Stimulated activated CD8-positive, alpha-beta memory T cell treated with anti-CD3 and anti-CD28 coated beads, Interleukin-2, amount 100 ng/mL, for 48 hours (primary cell): Measurements from ENCODE around the gene NUP160.
A peak's percentile ranks its signal among the peaks of the same experiment; 100 is the strongest.
"Not testable (repeated sequence)": the region's sequence is repeated elsewhere in the genome, so short reads cannot be mapped to it uniquely, and the experiment has no call there.

Experiments
- DNase-seq, 2 donors: peaks; one replicate each; pipeline ENCODE4 v3.0.0-alpha.2; 2020; ENCODE audit warnings: low read depth in 2 of 2

NUP160 gene

GRCh38 chr11:47847892-47848699 lies at the start of gene NUP160:
Gene NUP160 (minus strand): TSS chr11:47848350. CDS start chr11:47848318, 32 bp downstream.
- DNase-seq, result peak; percentile 90

DNA sequence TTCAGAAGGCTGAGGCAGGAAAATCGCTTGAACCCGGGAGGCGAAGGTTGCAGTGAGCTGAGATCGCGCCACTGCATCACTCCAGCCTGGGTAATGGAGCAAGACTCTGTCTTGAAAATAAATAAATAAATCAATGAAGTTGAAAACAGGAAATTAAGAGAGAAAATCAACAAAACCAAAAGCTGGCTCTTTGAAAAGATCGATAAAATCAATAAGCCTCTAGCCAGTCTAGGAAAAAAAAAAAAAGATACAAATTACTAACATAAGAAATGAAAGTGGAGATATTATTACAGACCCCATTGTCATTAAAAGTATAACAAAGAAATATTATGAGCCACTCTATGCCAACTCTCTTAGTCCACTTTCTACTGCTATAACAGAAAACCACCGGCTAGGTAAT lies 48.0 kb upstream of the NUP160 start:
- no peak for DNase-seq

- no peak for DNase-seq
Observed at GRCh38 chr11:47895035-47895434, 46.9 kb upstream of the NUP160 start.

DNA sequence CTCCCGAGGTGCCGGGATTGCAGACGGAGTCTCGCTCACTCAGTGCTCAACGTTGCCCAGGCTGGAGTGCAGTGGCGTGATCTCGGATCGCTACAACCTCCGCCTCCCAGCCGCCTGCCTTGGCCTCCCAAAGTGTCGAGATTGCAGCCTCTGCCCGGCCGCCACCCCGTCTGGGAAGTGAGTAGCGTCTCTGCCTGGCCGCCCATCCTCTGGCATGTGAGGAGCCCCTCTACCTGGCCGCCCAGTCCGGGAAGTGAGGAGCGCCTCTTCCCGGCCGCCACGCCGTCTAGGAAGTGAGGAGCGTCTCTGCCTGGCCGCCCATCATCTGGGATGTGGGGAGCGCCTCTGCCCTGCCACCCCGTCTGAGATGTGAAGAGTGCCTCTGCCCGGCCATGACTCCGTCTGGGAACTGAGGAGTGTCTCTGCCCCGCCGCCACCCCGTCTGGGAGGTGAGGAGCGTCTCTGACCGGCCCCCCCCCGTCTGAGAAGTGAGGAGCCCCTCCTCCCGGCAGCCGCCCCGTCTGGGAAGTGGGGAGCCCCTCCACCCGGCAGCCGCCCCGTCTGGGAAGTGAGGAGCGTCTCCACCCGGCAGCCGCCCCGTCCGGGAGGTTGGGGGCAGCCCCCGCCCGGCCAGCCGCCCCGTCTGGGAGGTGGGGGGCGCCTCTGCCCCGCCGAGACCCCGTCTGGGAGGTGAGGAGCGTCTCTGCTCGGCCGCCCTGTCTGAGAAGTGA lies 44.6 kb upstream of the NUP160 start:
- DNase-seq, result not testable (repeated sequence)

- no peak for DNase-seq
Observed at GRCh38 chr11:47891886-47892285, 43.7 kb upstream of the NUP160 start.

DNA sequence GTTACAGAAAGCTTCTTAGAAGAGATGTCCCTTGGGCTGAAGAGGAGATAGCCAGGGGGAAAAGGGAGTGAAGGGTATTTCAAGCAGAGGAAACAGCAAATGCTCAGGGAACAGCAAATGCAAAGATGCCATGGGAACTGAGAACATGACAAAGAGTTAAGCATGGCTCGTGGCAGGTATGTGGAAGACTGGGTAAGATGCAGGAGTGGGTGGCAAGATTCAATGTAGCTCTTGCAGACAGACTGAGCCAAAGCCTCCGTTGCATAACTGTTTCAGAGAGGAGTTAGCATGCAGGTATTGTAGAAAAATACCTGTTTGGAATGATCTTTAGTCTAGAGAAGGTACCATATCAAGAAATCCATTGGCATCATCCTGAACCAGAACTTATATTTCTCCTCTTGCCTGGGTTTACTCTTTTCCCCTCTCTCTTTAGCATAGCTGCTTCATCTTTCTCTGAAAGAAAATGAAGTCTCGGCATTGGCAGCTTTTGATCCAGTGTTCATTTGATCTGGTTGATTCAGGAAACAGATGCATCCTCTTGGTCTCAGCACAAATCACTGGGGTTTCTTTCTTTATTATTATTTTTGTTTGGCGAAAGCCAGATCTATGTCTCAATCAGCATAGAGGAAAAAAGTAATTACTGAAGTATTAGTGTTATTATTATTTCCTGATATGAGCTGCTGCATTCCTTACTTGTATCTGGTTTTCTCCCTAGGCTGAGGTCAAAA lies 41.7 kb upstream of the NUP160 start:
- DNase-seq, result no peak

DNA sequence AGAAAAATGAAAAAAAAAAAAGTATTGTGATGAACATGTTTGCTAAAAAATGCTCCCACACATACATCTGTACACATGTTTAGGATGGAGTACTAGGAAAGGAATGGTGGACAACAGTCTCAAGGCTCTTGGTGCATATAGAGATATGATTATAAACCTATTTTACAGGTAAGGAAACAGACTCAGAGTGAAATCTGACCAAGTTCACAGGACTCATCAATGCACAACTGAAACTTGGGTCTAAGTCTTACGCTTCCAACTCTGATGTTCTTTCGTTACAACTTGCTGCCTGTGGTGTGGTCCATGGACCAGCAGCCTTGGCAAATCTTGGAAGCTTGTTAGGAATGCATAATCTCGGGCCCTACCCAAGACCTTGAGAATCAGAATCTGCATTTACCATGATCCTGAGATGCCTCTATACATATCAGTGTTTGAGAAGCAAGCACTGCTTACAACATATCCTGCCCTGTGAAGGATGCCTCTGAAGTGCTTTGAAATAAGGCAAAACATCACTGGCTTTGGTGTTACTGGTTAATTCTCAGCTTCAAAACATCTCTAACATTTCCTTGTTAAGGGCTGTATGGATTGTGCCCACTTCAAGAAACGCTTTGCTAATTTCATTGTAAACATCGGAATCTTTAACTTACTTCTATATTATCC lies 39.9 kb upstream of the NUP160 start:
- no peak for DNase-seq

DNA sequence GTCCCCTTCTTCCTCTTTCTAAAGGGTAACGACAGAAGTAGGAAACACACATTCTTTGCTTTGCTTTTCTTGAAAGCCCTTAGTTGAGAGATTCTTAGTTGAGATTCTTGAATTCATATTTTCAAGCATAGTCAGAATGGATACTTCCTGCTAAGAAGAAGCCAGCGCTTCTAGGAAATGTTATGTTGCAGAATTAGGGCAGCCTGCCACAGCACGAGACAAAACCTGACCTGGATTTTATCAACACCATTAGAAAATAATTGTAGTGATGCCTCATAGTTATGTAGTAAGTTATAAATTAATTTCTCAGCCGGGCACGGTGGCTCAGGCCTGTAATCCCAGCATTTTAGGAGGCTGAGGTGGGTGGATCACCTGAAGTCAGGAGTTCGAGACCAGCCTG lies 37.9 kb upstream of the NUP160 start:
- DNase-seq, result no peak

- not testable (repeated sequence) for DNase-seq
Observed at GRCh38 chr11:47882437-47882836, 34.3 kb upstream of the NUP160 start.

GRCh38 chr11:47881145-47881544 lies 33.0 kb upstream of the NUP160 start:
- no peak for DNase-seq

DNA sequence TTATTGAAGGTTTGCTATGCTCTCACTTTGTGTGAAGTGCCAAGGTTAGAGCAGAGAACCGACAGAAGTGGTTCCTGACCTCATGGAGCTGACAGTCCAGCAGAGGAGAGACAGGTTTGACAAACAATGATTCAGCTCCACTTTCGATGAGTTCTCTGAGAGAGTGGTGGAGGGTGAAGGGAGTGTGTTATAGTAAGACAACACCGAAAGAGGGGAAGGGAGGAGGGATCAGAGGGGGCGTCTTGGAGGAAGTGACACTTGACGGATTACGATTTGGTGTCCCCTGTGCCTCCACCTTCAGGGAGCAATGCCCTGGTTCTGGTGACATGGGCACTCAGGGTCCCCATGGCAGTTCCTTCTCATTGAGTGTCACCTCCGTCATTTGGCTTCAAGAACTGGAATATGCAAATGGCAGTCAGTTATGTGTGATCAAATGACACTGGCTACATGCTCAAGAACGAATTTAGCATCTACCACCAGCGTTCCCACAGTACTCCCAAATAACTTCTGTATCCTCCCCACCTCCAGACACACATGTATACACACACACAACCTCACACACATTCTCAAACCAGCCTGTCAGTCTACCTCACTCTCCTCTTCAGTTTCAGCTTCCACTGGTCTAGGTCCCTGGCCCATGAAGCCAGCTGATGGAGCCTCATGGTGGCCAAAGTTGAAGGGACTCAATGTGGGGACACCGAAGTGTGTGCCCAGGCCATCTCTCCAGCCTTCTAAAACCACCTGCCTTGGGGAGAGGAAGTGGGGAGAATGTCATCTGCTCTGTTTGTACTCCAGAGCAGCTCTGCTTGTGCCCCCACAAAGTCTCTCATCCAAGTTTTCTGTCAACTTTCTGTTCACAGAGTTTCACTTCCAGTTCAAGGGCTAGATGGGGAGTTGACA lies 31.4 kb upstream of the NUP160 start:
- DNase-seq, result no peak

GRCh38 chr11:47875858-47876257 lies 27.7 kb upstream of the NUP160 start:
- not testable (repeated sequence) for DNase-seq

DNA sequence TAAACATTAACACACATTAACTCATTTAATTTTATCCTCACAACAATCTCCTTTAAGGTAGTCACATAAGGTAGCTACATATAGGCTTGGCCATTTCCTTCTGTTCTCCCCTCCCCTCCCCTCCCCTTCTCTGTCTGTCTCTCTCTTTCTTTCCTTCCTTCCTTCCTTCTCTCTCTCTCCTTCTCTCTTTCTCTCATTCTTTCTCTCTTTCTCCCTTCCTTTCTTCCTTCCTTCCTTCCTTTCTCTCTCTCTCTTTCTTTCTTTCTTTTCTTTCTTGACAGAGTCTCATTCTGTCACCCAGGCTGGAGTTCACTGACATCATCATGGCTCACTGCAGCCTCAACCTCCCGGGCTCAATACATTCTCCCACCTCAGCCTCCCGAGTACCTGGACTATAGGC lies 22.3 kb upstream of the NUP160 start:
- no peak for DNase-seq

DNA sequence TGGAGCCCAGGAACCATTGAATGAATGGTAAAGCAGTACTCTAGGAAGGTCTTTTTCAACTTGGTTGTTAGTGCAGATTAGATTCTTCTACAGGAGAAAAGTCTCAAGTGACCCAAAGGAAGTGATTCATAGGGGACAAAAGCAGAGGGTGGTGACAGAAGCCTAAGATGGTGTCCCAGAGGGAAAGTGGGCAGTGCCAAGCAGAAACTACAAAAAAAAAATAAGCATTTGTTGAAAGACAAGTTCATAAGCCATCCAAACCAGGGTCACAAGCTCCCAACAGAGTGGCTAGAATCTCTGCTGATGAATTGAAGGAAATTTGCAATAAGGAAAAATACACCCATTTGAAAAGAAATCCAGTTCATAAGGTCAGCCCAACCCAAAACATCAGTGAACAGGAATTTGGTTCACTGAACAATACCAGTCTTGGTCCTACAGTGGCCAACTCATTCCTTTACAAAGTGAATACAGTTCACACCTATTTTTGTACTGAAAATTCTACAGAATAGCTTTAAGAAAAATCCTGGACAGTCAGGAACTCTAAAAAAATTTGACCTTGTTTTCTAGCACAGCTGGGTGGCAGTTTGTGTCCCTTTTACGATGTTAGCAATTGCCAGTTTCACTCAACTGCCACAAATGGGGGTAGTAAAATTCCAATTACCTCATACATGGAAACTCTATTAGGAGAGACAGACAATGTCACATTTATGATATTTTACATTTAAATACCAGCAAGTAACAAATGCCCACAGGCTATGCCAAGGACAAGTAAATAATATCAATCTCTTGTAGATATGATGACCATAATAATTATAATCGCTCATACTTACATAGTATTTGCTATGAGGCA lies 21.6 kb upstream of the NUP160 start:
- DNase-seq, result no peak

- DNase-seq, result no peak
Observed at GRCh38 chr11:47867823-47868222, 19.7 kb upstream of the NUP160 start.

DNA sequence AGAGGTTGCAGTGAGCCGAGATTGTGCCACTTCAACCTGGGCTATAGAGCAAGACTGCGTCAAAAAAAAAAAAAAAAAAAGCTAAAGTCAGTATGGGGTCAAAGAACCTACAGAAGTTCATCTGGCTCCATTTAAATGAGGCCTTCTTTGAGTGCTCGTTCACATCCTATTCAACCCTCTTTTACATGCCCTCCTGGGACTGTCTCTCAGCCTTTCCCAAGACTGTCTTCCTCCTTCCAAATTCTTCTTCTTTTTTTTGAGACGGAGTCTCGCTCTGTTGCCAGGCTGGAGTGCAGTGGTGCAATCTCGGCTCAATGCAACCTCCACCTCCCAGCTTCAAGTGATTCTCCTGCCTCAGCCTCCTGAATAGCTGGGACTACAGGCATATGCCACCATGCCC lies 18.7 kb upstream of the NUP160 start:
- not testable (repeated sequence) for DNase-seq

- DNase-seq, result no peak
Observed at GRCh38 chr11:47864901-47865300, 16.8 kb upstream of the NUP160 start.

DNA sequence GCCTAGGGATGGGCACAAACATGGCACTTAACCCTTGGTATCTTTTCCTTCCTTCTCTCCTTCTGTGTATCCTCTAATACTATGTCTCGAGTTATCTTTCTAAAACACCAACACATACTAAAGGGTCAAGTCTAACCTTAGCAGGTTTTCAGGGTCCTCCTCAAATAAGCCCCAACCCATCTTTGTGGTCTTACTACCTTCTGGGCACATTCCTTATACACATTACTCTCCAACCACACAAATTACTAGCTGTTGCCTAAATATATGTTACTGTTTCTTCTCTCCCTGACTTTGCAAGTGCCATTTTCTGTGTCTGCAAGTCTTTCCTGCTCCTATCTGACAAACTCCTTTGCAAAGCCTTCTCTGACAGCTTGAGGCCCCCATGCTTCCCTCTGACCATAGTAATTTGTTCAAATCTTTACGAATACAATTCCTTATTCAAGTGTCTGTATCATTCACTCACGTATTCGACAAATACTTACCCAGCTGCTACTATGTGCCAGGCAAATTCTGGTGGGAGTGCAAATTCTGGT lies 15.8 kb upstream of the NUP160 start:
- DNase-seq, result no peak

- DNase-seq, result no peak
Observed at GRCh38 chr11:47863189-47863897, 15.2 kb upstream of the NUP160 start.
